GM19023 (cell line): ENCODE results near the gene GALNT13.

Source experiments
- ATAC-seq: cut with Tn5 transposase; IDR thresholded peaks from one replicate; pipeline ENCODE4 v1.9.1; 2021; ENCODE audit warnings: mild to moderate bottlenecking, moderate library complexity; ENCODE audit not compliant: unreplicated experiment

GALNT13 gene

GRCh38 chr2:153871231-153872221 lies at the start of gene GALNT13:
TSS of gene GALNT13 (plus strand) at chr2:153871922.
- ATAC-seq = no peak

DNA sequence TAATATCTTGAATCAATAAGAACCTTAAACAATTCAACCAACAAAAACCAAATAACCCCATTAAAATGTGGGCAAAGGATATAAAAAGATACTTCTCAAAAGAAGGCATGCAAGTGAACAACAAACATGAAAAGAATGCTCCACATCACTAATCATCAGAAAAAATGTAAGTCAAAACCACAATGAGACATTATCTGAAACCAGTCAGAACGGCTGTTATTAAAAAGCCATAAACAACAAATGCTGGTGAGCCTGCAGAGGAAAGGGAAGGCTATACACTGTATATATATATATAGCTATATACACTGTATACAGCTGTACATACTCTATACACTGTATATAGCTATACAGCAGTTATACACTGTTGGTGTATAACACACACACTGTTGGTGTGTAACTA lies 47.8 kb upstream of the GALNT13 start:
- no peak for ATAC-seq

- ATAC-seq = no peak
These were observed 43.4 kb upstream of the GALNT13 start for GRCh38 chr2:153828335-153828734.

DNA sequence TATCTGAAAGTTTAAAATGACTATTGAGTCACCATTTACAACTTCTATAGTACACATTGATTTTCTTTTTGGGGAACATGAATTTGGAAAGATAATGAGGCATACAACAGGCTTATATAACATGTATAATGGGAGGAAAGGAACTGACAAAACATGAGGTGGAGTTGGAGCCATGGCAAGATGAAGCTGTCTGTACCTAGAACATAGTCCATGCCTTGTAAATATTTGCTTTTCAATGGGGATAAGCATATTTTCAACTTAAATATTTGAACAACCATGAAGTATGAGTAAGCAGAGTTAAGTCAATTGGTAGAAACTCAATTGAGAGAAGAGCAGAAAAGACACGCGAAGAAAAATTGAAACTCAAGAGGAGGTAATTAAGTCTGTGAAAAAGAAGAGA lies 37.1 kb upstream of the GALNT13 start:
- ATAC-seq = no peak

DNA sequence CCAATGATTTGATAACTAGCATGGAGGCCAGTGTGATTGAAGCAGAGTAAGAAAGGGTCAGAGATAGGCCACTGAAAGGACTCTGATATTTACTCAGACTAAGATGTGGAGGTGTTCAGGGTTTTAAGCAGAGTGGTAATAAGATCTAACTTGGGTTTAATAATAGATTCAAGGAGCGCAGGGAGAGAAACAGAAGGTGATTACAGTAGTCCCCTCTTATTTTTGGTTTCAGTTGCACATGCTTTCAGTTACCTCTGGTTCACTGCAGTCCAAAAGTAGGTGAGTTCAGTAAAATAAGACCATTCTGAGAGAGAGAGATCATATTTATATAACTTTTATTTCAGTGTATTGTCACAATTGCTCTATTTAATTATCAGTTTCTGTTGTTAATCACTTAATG lies 13.5 kb upstream of the GALNT13 start:
- no peak for ATAC-seq

GRCh38 chr2:153864022-153864421 lies 7.7 kb upstream of the GALNT13 start:
- ATAC-seq = no peak

DNA sequence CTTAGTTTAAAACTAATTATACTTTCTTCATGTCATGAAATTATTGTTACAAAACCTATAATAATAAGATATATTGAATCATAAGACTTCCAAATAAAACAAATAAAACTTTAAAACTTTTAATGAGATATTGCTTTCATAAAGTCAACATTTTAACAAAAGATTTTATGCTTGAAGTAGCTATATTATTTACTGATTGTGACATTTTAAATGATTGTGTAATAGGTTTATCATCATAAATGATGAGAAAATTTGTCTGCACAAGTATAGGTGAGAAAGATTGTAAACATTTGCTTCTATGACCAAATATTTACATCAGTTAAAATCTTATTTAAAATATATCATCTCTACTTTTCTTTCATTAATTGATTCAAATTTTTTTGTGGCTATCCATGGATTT lies 5.1 kb upstream of the GALNT13 start:
- no peak for ATAC-seq

DNA sequence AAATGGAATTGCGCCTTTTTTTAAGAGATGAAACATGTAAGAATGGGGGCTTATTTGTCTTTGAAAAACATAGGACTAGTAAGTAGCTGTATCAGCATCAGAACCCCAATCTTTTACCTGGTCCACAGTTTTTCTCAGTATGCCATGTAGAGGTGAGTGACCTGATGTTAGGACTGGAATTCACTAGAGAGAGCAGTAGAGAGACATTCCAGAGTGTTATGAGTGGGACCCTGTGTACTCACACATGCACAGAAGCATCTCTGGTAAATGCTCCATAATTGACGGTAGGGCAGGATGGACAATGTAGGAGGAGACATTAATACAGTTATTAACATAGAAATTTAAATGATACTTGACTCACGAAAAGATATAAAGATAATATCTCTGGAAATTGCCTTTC lies 1.4 kb upstream of the GALNT13 start:
- ATAC-seq = no peak

DNA sequence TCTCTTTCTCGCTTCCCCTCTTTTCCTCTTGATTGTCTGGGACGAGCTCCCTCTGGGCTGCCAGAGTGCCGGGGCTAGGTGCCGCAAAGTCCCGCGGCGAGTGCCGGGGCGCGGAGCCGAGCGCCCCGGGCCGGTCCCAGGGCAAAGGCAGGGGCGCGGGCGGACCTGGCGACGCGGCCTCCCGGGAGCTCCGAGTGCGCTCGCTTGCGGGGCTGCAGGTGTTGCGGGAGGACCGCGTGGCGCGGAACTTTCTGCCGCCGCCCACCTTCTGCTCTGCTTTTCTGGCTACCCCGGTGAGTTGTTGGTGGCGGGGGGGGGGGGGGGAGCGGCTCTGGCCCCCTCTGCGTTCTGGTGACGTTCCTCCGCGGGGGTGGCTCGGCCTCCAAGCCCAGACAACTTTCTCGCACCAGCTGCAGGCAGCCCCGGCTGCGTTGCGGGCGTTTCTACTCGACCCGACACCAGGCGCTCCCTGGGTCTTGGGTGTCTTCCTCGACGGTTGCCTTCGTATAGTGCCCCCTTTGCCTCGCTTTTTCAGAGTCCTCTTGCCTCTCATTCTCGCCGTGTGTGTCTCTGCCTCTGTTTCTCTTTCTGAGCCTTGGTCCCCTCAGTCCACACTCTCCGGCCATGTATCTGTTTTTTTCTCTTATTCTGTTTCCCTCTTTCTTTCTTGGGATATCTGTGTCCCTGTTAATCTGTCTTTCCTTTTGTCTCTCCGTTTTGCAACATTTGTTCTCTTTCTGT lies 759 bp downstream of the GALNT13 start:
- ATAC-seq = no peak

DNA sequence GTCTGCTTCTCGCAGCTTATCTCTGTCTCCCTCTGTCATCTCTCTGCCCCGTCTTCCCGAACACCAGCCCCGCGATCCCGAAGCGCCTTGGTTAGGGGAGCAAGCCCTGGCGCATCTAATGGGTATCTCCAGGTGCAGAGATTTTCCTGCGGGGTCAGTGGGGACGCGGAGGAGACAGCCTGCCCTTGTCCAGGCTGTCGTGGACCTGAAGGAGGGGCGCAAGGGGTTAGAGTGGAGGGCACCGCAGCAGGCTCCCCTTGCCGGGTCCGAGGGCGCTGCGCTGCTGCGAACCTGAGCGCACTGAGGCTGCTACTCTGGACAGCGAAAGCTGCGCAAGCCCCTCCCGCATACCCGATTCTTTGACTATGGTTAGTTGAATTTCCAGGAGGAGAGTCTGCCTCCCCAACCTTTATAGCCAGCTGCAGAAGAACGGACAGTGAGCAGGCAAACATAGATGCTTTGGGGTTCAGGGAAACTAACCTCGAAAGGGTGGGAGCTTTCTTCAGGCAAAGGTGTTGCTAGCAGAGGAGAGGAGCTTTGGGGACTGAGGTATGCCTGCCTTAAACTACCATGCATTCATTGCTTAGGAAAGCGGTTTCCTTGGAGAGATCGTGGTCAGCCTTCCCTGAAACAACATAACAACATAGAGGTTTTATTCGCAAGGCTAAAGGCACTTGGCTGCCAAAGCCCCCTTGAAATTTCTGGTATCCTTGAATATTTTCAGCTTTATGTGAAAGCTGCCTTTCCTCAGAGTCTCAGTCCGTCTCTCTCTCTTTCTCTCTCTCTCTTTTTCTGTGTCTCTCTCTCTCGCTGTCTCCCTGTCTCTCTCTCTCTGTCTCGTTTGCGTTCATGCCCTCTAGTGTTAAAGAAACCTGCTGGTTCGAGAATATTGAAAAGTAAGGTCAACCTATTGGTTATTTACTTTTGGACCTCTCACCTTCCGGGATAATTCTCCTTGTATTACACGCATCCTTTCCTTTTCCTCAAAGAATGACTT lies 1.6 kb downstream of the GALNT13 start:
- no peak for ATAC-seq

- no peak for ATAC-seq
These were observed 4.2 kb downstream of the GALNT13 start for GRCh38 chr2:153875801-153876466.

DNA sequence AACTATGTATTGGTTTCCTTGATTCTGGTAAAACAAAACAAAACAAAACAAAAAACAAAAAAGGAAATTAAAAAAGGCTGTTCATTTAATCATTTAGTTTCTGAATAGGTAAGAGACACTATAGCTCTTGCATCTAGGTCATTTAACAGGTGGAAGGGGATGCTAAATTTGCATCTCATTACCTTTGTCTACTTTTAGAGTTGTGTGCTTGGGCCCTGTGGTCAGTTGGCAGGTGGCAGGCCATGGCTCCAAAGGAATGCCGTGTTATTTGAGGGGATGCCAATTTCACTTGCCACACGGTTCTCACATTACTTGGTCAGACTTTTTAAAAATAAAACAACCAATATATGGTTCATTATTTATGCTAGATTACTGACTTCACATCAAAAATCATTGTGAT lies 9.2 kb downstream of the GALNT13 start:
- ATAC-seq = no peak

GRCh38 chr2:153886833-153887232 lies 15.1 kb downstream of the GALNT13 start:
- ATAC-seq = no peak

DNA sequence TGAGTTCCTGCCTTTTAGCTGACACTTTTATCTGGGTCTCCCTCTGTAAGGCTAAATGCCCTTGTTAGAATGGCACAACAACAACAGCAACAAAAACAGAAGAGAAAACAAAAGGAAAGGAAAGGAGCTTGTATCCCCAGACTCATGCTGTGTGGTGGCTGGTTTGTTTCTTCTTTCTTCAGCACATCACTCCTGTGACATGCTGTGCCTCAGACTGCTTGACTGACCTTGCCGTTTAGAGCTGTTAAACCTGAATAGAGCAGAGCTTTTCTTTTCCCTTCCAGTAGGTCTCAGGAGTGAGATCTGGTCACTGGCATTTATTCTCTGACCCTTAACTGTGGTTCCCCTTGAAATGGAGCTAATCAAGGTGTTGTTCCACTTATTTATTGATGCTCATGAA lies 18.9 kb downstream of the GALNT13 start:
- no peak for ATAC-seq

GRCh38 chr2:153891051-153891450 lies 19.3 kb downstream of the GALNT13 start:
- no peak for ATAC-seq

DNA sequence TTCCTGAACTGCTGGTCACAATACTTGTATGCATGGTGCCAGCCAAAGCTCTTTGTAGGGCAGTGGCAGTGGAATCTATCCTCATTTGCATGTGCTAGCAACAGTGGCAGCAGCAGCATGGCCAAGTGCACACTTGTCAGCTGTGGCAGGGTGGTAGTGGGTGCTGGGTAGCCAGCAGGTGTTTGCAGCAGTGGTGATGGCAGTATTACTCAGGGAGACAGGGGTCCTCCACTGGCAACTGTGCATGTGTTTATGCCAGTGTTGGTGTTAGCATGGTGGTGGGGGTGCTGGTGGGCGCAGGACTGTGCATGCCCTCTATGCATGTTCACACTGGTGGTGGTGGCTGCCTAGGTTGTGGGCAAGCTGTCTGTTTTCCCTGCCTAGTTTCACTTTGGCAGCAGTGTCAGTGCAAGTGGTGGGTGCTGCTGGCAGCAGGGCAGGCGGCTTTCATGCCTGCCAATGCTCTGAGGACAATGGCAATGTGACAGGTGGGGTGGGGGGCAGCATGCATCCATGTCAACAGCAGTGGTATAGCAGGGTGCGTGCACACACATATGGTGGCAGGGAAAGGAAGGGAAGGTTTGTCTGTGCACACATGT lies 41.2 kb downstream of the GALNT13 start:
- no peak for ATAC-seq

- ATAC-seq = no peak
These were observed 45.8 kb downstream of the GALNT13 start for GRCh38 chr2:153917570-153917969.

DNA sequence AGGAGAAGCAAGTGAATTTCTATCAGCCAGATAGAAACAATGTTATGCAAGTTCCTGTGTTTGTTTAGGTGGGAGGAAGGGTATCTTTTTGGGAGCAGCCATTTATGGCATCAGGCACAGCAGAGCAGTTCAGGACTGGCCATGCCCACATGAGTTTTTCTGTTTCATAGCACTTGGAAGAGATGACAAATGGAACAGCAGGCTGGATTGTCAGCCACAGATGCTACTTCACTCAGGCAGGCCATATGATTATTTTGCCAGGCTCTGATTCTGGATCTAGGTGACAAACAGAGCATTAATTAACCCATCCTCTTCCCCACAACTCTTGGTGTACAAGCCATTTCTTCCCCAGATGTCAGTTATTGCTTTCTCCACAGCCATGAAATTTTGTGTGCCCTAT lies 63.8 kb downstream of the GALNT13 start:
- ATAC-seq = no peak

DNA sequence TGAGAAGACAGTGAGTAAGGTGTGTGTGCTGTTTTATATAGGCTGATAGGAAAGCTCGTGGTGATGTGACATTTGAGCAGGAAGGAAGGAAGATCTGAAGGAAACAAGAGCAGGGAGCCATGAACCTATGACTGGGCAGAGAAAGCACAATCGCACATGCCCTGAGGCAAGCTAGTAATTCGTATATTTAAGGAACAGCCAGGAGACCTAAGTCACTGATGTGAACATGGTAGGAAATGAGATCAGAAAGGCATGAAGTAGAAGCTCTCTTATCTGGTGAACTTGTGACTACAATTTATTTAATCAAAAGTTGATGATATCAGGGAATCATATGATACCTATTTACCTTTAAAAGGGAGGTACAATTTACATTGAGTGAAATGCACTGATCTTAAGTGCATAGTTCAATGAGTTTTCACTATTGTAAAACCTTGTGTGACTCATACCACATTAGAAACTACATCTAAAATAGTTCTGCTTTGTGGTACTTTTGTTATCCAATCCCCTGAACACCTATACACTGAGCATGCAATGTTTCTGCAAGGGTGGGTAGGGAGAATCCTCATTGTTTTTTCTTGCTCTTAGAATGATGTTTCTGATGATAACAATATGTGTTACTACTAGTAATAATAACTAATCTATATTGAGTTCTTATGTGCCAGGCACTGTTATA lies 67.5 kb downstream of the GALNT13 start:
- no peak for ATAC-seq
